GM12892 (cell line): ENCODE results near the gene GIMAP6.

Experiments used
- POLR2A ChIP-seq: IDR thresholded peaks from 2 replicates; pipeline ENCODE4 v1.6.1; 2011; ENCODE audit warnings: low read depth, low read length, control low read depth
- POLR2AphosphoS5 ChIP-seq: IDR thresholded peaks from 2 replicates; pipeline ENCODE4 v1.6.1; 2011; ENCODE audit warnings: low read depth, low read length, control low read depth

DNA sequence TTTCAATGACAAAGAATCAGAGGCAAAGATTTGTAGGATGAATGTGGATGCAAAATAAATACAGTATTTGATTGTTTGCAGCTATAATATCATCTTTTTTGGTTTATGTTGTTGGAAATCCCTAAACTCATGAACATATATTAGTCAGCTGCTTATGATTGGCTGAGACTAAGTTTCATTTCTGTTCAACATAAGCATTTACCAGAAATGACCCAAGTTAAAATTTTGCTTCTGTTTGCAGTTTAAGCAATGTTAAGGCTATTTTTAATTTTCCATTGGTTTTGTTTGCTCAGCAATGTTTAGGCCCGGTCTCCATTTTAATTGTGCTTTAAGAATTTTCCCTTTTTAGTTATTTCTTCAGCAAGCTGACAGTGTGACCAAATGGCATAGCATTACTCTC is 22.0 kb downstream of the GIMAP6 start:
- TF ChIP-seq POLR2A, result no peak
- no peak for TF ChIP-seq POLR2AphosphoS5
